Pulmonary artery endothelial cell (primary cell): ENCODE results near the gene PEAK1. TPM values are rescaled to one million over a fixed set of nuclear protein-coding genes. Genes with fewer than 3 reads are reported as not detected.
"Not testable (repeated sequence)": the region's sequence is repeated elsewhere in the genome, so short reads cannot be mapped to it uniquely, and the experiment has no call there.

Experiments used
- DNase-seq: peaks from one replicate; pipeline ENCODE4 v3.0.0-alpha.2; 2011; ENCODE audit warnings: low read depth, low spot score
- total RNA-seq: library from RNA; depleted of rRNA; stranded (reverse); fragments of >200 nt; gene quantifications from 2 replicates; pipeline ENCODE4 v1.2.3, GENCODE V29; 2014

PEAK1 gene
- total RNA-seq, 1 donor from 2014 or later, result 78.1 TPM

DNA sequence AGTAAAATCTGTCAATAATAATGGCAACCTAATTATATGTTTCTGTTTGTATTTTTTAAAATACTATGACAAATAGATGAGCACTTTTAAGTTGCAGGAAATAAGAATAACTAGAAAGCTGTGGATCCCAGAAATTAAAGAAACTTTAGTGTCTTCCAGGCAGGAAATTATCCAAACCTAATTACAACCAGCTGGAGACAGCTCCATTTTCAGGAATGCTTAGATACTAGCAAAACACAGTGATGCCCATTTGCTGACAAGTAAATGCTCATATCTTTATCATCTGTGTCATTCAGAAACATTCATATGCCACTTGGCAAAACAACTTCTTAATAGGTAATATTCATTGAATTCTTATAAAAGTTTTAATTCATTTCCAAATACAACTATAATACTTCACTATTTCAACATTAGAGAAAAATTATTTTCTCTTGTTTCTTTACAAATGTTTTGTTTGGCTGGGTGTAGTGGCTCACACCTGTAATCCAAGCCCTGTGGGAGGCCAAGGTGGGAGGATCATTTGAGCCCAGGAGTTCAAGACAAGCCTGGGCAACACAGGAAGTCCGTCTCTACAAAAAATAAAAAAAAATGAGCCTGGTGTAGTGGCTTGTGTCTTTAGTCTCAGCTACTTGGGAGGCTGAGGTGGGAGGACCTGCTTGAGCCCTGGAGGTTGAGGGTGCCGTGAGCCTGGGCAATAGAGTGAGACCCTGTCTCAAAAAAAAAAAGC, 179.9 kb downstream of the PEAK1 start:
- DNase-seq, result no peak

DNA sequence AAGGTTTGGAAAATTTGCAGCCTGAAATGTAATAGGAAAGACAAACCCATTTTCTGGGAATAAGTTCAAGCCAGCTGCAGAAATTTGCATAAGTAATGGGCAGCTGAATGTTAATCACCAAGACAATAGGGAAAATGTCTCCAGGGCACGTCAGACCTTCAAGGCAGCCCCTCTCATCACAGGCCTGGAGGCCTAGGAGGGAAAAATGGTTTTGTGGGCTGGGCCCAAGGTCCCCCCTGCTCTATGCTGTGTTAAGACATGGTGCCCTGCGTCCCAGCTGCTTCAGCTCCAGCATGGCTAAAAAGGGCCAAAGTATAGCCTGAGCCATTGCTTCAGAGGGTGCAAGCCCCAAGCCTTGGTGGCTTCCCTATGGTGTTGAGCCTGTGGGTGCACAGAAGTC, 184.3 kb downstream of the PEAK1 start:
- DNase-seq, result no peak

DNA sequence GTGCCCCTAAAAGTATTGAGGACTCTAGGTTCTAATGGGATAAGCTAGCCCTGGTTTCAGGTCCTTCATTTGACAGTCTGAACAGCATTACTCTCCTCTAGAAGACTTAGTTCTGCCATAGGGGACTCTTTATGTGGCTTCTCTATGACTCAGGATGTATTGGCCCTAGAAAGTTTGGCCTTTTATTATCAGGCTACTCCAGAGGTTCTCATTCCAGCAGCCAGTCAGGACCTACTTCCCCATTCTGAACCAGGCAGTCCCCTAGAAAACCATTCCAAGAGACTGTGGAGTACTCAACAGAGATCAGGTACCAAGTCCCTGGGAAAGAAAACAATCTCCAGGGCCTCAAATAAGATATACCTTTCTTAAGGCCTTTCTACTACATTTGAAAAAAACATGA, 191.1 kb downstream of the PEAK1 start:
- no peak for DNase-seq

DNA sequence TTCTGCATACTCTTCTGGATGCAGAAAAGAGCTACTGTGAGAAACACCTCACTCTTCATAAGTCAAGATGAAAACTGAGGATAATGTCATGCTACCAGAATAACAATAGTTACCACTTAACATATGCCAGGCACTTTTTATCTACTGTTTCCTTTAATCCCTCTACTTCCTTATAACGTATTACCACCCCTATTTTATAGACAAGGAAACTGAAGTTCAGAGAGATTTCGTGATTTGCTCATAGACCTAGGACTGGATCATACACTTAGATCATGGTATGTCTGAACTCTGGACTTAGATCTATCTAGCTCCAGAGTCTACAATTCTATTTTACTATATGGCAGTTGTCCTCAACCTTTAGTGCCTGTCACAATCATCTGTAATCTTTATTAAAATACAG, 193.3 kb downstream of the PEAK1 start:
- no peak for DNase-seq

DNA sequence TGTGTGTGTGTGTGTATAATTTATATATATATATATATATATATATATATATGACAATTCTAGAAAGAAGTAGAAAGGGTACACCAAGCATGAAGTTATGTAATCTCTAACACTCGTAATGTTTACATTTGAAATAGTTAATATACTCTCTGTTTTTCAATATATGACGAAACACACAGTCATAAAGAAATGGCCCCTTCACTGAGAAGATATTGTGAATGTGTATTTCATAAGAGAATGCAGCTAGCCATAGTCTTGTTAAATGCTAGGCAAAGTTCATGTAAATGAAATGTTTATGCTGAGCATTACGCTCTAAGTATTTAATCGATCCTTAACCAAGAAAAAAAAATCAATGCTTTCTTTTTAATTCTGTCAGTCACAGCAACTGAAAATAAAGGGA, 194.3 kb downstream of the PEAK1 start:
- no peak for DNase-seq

DNA sequence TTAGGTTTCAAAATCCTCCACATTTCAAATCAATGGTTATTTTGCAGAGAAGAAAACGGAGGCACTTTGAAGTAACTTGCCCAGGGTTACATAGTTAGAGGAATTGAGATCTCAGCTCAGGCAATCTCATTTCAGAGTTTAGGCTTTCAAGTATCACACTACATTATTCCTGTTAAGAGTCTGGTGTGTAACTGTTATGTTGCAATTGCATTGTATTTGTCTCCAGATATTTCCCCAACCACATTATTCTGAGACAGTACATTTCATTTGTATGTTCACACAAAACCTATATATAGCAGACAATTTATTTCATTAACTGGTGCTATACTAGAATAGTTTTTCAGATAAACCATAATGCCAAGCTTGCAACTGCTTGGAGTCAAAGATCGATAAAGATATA, 194.8 kb downstream of the PEAK1 start:
- no peak for DNase-seq

DNA sequence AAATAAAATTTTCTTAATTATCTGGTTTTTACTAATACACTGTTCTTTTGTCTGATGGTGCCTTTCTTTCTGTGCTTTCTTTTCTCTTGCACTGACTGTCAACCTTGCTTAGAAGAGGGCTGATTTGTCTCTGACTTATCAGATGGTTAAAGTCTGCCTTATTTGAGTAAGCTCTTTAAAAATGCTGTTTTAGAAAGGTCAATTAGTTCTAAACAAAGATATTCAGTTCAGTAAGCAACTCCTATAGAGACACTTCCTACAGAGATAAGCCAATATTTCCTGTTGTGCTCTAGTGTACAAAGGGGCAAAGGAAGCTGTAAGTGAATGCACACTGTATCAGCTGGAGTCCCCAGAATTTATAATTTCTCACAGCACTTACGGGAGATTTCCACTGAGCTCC, 195.6 kb downstream of the PEAK1 start:
- DNase-seq, result peak; percentile 49

DNA sequence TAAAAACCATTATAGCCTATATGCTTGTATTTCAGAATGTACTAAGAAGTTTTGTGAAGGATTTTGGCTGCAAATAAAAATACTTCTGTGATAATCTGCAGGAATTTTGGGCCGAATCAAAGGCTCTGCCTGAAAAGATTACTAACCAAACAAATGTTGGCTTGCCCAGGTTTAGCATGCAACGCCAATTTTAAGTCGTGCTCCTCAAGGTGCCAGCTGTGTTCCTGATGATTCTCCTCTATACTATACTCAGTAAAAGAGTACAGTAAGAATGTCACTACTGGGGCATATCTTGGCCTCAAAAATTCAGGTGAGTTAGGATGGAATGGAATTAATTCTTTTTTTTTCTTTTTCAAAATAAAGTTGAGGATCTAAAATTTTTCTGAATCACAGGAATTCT, 198.2 kb downstream of the PEAK1 start:
- DNase-seq, result no peak

DNA sequence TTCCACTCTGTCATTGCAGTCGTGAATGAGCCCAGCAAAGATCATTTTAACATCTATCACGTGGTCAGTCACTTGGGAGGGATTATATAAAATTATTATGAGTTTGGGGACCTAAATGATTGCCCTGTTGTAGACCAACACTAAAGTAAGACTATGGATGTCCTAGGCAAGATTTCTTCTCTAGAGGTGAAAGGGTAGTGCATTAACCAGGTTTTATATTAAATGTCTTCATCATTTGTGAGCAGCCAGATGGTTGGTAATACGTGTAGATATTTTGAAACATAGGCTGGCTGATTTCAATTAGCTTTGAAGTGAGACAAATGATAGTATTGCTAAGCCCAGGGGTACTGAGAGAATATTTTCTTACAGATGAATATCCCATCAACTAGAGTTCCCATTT, 198.7 kb downstream of the PEAK1 start:
- DNase-seq, result no peak

DNA sequence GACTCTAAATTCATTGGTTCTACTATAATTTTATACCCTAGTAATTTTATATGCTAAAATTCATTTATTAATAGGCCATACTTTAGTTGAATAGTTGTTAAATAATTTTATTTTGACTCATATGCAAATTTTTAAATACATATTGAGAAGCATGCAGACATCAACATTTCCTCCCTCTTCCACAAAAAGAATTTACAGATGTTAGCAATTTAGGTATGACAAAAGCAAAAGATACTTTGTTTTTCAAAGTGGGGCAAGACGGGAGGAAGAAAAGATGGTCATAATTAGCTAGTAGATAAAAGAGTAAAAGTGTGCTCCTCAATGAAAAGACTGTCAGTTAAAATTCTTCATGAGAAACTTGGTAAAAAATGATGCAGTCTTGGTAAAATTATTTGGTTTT, 200.1 kb downstream of the PEAK1 start:
- no peak for DNase-seq

DNA sequence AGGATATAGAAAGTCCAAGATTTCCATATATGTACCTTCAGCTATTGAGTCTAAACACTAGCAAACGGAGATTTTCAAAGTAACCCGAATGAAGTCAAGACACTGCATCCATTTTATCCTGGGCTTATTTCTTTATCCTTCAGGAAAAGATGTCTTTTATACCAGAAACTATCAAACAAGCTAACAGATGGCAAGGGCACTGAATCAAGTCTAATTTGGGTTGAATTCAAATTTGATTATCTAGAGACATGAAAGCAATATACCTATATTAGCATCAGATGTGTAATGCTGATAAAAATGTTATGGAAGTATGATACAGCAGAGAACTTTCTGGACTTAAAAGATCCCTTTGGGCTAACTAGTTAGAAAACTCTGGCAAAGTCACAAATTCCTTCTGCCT, 210.7 kb downstream of the PEAK1 start:
- DNase-seq, result no peak

DNA sequence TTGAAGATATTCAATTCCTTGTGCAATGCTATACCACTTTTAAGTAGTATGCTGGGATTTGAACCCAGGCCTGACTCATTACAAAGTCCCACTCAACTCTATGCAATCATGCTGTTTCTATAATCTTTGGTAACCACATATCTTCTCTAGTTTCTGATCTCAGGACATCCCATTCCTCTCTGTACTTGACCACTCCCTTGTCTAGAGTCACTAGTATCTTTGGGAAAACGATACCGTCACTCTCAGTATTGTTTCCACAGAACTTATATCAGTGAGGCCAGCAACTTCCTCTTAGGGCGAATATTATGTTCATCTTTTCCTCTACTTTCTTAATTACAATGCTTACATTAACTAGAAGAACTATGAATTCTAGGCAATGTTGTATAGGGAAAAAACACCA, 211.7 kb downstream of the PEAK1 start:
- DNase-seq, result no peak

DNA sequence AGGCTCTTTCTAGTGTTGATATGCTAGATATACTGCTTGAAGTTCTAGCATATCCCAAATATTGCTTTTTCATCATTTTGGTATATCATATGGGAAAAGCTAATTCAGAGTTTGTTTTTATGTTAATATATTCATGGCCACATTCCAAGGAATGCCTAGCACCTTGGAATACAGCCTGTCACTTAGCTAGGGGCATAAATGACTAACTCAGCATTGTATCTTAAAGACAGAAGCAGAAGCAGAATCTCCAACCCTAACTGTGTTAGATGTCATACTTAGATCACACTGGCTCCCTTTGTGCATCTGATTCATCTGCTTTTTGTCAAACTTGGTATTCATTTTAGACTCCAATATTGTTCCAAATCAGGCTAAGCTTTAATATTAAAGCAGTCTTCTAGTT, 218.2 kb downstream of the PEAK1 start:
- DNase-seq, result no peak

DNA sequence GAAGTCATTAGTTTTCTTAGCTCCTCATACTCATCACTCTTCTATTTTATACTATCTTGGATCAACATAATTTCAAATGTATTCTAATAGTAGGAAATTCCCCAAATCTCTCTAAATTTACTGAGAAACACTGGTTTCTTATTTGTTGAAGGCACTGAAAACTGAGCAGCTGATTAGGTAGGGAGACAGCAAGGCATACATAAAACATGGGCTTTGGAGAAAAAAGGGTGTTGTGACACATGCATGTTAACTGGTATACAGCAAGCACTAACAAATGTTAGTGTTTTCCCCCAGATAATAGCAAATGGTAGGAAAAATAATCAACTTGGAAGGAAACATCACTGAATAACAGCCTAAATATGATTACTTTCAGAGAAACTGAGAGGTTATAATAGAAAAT, 223.5 kb downstream of the PEAK1 start:
- DNase-seq, result no peak

DNA sequence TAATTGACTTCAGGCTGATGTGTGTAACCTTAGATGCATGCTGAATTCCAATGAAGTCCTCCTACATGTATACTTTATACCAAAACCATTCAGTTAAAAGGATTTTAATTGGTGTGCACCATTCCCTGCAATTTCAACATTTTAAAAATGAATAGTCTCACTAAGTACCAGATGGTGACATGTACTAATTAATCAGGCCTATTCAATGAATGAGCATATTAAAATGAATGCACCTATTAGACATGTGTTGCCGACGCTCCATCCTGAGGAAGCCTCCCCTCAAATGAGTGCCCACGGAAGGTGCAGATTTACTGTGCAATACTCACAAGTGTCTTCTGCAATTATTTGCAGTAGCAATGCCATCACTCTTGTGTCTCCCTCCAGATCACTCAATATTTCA, 224.3 kb downstream of the PEAK1 start:
- no peak for DNase-seq

DNA sequence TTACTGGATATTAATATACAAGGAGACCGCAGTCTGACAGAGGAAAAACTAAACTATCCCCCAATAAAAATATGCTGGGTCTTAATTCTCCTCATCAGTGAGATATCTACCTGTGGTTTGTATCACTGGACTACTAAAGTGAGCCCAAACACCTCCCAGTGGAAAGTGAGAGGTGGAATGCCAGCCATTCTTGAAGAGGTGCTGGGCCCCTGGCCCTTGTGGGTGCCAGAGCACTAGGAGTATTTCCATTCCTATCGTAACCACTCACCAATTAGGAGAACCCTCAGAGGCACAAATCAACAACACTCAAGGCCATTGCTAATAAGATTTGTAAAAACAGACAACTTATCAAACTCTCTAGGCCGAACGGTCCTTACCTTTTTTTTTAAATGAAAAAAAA, 227.5 kb downstream of the PEAK1 start:
- DNase-seq, result no peak

DNA sequence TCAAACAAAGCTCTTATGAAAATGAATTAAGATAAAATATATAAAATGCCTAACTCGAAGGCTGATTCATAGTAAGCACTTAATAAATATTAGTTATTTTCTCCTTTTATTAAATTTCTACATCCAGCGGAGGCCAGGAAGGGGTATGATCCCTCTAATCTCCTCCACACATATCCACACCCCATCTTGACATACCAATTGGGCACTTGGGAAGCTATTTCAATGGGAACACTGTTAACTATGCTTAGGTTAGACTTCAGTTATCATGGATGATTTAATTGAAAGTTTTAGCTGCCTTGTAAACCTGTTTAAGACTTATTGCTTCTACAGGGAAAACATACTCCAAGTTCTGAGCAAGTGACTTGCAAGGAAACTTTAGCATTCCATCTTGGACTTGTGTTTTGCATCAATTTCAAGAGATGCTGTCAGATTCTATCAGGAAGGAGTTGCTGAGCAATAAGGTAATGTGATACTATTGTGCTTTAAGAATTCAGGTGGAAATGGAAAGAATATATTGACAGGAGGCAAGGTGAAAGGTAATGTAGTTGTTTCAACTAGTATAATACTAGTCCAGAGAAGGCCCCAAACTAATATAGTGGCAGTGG, 228.6 kb downstream of the PEAK1 start:
- DNase-seq, result no peak

DNA sequence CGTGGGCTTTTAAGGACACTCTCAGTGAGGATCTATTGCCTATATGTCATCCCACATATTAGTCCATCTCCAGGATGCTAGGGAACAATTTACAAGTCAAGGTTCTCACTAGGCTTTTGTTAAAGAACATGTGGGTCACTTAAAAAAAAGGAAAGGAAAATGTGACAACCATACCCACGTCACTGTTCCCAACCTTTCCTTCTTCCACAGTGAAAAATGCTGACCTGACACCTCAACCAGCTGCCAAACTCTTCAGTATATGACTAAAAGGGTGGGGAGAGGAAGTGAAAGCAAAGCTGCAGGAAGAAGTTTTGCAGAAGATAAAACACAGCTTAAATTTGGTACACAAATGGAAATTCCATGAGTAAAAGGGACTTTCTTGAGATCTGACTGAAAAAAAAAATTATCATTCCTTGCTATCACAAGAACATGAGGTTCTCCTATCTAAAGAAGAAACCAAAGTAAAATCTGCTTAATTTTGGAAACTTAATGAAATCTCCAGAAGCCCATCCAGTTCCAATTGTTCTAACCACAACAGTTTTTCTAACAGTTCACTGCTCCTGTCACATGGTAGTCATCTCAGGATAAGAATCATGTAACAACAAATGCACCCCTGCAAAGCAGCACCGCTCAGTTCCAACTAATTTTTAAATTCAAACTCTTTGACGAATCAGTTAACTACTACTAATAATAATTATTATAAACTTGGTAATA, 232.0 kb downstream of the PEAK1 start:
- DNase-seq, result peak; percentile 95

DNA sequence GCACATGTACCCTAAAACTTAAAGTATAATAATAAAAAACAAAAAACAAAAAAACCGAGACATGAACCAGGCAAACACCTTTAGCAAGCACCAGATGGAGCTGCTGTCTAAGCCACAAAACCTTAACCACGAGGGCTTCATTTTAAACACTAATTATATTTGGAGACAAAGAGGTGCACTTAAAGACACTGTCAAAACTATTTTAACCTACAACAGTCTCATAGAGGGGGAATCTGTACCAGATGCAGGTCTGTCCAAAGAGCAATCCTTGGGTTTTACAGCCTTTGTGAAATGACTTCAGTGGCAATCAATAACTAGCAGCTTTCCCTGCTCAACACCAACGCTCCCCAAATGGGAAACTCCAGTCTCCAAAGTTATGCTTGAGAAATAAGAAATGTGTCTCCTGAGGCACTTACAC, 233.3 kb downstream of the PEAK1 start:
- no peak for DNase-seq

DNA sequence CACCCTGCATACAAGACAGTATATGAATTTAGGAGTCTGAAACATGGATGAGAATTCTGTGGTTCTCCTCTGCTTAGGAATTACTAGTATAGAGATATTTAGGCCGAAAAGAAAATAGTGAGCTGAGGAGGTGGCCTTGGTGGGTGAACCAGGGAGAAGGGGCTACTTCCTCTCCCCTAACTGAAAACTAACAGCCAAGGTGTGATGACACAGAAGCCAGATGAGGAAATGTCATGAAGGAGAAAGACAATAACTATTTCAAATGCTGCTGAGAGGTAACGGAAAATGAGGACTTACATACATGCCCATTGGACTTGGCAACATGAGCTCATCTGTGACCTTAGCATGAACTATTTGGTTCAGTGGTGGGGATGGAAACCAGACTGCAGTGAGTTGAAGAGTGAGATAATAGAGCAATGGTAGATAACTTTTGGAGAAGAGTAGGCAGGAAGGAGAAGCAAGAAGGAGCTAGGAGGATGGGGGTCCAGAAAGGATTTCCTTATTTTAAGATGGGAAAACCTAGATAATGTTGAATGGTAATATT, 234.6 kb downstream of the PEAK1 start:
- DNase-seq, result no peak

DNA sequence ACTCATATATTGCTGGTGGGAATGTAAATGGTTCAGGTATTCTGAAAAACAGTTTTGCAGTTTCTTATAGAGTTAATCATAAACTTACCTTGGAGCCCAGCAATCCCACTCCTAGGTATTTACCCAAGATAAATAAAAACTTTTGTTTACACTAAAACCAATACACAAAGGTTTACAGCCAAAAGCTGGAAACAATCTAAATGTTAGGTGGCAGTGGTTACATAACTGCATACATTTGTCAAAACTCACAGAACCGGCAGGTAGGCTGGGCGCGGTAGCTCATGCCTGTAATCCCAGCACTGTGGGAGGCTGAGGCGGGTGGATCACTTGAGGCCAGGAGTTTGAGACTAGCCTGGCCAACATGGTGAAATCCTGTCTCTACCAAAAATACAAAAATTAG, 235.6 kb downstream of the PEAK1 start:
- DNase-seq, result not testable (repeated sequence)

DNA sequence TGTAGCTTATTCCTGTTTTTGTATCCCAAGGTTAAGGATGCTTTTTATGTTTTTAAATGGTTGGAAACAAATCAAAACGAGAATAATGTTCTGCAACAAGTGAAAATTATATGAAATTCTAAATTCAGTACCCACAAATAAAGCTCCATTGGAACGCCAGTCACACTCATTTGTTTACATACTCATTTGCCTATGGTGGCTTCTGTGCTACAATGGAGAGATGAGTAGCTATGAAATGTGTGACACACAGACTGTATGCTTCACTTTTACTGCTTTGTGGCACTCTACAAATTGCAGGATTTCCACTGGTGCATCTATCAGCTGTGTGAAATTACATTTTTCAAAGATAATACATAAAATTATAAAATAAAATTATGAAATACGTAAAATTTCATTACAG, 236.8 kb downstream of the PEAK1 start:
- DNase-seq, result no peak
